Nephron (organoid): Measurements from ENCODE around the gene SLC7A4.
A peak's percentile ranks its signal among the peaks of the same experiment; 100 is the strongest.

ENCODE experiments used
- H3K27ac Mint-ChIP-seq, 3 experiments: 2 replicates each; pipeline ENCODE4 v1.8.0; 2020; ENCODE audit warnings: mixed read lengths in 3 of 3, mild to moderate bottlenecking in 2 of 3, moderate library complexity in 1 of 3
- H3K27me3 Mint-ChIP-seq: 2 replicates; pipeline ENCODE4 v1.8.0; 2021; ENCODE audit warnings: low read depth, mild to moderate bottlenecking, moderate library complexity, mixed read lengths
- H3K36me3 Mint-ChIP-seq: 2 replicates; pipeline ENCODE4 v1.8.0; 2020; ENCODE audit warnings: low read depth, mixed read lengths
- H3K4me1 Mint-ChIP-seq: 2 replicates; pipeline ENCODE4 v1.8.0; 2020; ENCODE audit warnings: mixed read lengths
- H3K4me3 Mint-ChIP-seq, 3 experiments: 2 replicates each; pipeline ENCODE4 v1.8.0; 2020; ENCODE audit warnings: mild to moderate bottlenecking in 3 of 3, mixed read lengths in 3 of 3, moderate library complexity in 2 of 3
- H3K9me3 Mint-ChIP-seq: 2 replicates; pipeline ENCODE4 v1.8.0; 2020; ENCODE audit warnings: mixed read lengths
- TF ChIP-seq, protein P1 (sequence below), 3 experiments: fragments of 200-600 bp; sonication (generic); IDR thresholded peaks; one replicate each; pipeline ENCODE4 v1.5.0; 2021; ENCODE audit warnings: antibody characterized with exemption in 3 of 3; ENCODE audit not compliant: unreplicated experiment in 3 of 3

SLC7A4 gene

DNA sequence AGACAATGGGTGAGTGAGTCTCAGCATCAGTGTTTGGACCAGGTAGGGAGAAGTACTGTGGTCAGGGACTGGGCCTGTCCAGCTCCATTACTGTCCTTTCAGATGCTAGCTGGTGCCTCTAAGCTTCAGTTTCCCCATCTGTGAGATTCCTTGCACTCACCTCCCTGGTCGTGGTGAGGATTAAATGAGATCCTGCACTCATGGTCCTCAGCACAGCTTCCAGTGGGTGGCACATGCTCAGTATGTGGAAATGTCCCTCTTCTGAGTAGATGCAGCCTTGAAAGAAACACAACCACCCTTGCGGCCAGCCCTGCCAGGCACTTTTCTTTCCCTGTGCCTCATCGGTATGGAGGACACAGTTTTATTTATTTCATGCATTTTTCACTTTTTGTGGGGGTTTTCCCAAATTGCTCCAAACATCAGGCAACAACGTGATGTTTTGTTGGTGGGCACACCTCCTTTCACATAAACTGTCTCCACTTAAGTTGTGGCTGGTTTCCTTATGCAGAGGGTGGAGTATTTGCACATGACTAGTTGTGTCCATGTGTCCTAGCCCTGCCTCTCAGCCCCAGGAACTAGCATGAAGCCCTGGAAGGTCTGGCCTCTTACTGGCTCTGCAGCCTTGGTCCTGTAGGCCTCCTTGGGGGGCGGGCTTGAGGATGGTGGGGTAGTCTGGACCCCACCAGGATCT lies 49.1 kb downstream of the SLC7A4 start:
- peaks cover 3% of the 10 kb centered on the region for H3K9me3 Mint-ChIP-seq
- TF ChIP-seq, protein P1, sequence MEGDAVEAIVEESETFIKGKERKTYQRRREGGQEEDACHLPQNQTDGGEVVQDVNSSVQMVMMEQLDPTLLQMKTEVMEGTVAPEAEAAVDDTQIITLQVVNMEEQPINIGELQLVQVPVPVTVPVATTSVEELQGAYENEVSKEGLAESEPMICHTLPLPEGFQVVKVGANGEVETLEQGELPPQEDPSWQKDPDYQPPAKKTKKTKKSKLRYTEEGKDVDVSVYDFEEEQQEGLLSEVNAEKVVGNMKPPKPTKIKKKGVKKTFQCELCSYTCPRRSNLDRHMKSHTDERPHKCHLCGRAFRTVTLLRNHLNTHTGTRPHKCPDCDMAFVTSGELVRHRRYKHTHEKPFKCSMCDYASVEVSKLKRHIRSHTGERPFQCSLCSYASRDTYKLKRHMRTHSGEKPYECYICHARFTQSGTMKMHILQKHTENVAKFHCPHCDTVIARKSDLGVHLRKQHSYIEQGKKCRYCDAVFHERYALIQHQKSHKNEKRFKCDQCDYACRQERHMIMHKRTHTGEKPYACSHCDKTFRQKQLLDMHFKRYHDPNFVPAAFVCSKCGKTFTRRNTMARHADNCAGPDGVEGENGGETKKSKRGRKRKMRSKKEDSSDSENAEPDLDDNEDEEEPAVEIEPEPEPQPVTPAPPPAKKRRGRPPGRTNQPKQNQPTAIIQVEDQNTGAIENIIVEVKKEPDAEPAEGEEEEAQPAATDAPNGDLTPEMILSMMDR (IDR thresholded peaks at IDR 0.05; ENCODE audit: unreplicated experiment in 3 of 3), result no peak
- H3K36me3 Mint-ChIP-seq, result peaks cover 19% of the 10 kb centered on the region
- H3K27me3 Mint-ChIP-seq, result peaks cover 5% of the 10 kb centered on the region
- peak overlapping the region; percentile 99 to 100 (median 99) for H3K4me3 Mint-ChIP-seq
- peak overlapping the region; percentile 45 to 83 (median 56) for H3K27ac Mint-ChIP-seq
- H3K4me1 Mint-ChIP-seq, result peaks cover 14% of the 10 kb centered on the region

DNA sequence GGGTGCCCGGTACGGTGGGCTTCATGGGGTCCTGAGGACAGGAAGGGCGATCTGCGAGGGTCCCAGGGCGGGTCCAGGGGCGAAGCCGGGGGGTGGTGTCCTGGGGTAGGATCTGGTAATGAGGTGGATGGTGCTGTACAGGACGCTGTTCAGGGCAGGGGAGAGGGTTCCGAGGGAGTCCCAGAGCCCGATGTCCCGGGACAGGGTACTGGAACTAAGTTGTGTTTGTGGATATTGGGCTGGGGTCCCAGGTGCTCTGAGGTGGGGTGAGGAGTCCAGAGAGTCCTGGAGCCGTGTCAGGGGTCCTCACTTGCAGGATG lies 49.8 kb downstream of the SLC7A4 start:
- Mint-ChIP-seq H3K27me3 (peaks cover 5% of the 10 kb centered on the region), H3K36me3 (peaks cover 13% of the 10 kb centered on the region)
- TF ChIP-seq, protein P1 (IDR thresholded peaks at IDR 0.05; ENCODE audit: unreplicated experiment in 3 of 3), result no peak

DNA sequence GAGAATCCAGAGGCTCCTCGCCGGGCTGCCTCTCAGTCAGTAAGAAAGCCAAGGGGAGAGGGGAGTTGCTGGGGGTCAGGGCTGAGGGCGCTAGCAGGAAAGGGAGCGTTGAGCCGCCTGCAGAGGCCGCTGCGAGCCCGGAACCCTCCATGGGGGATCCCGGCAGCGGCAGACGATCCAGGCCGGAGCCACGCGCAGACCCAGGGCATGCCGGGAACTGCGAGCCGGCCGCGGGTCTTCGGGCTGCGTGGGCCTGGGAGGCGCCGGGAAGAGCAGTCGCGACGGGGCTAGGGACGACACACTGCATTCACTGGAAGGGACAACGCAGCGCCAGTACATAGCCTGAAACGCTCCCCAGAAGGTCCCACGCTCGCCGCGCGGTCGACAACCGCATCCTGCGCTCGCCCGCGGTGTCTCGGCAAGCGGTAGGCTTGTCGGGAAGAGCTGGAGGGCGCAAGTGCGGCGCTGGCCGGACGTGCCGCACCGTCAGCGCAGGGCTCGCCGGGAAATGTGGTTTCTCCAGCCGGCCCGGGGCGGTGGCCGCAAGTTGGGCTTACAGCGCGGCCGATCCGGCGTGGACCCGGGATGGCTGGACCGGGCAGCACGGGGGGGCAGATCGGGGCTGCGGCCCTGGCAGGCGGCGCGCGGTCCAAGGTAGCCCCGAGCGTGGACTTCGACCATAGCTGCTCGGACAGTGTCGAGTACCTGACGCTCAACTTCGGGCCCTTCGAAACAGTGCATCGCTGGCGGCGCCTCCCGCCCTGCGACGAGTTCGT lies 50.4 kb downstream of the SLC7A4 start, which contains the start of gene LZTR1:
Gene LZTR1 (plus strand): TSS at position 511 of the 776 bp plus-strand sequence. CDS start 75 bp downstream, at position 586.
- Mint-ChIP-seq H3K4me1 (peaks cover 14% of the 10 kb centered on the region), H3K36me3 (peaks cover 12% of the 10 kb centered on the region), H3K9me3 (peaks cover 3% of the 10 kb centered on the region), H3K27me3 (peaks cover 5% of the 10 kb centered on the region), H3K27ac (peak within 1 kb of the TSS; percentile 88 to 94 (median 93)), H3K4me3 (peak within 1 kb of the TSS; percentile 99 to 100 (median 99))
- TF ChIP-seq, protein P1 (IDR thresholded peaks at IDR 0.05; ENCODE audit: unreplicated experiment in 3 of 3), result peak; percentile 21 to 52 (median 23)

More for the DNA sequence above, 49.8 kb downstream of the SLC7A4 start:
- peak overlapping the region; percentile 45 to 83 (median 56) for H3K27ac Mint-ChIP-seq
- peaks cover 3% of the 10 kb centered on the region for H3K9me3 Mint-ChIP-seq
- peaks cover 14% of the 10 kb centered on the region for H3K4me1 Mint-ChIP-seq
- peak overlapping the region; percentile 99 to 100 (median 99) for H3K4me3 Mint-ChIP-seq

DNA sequence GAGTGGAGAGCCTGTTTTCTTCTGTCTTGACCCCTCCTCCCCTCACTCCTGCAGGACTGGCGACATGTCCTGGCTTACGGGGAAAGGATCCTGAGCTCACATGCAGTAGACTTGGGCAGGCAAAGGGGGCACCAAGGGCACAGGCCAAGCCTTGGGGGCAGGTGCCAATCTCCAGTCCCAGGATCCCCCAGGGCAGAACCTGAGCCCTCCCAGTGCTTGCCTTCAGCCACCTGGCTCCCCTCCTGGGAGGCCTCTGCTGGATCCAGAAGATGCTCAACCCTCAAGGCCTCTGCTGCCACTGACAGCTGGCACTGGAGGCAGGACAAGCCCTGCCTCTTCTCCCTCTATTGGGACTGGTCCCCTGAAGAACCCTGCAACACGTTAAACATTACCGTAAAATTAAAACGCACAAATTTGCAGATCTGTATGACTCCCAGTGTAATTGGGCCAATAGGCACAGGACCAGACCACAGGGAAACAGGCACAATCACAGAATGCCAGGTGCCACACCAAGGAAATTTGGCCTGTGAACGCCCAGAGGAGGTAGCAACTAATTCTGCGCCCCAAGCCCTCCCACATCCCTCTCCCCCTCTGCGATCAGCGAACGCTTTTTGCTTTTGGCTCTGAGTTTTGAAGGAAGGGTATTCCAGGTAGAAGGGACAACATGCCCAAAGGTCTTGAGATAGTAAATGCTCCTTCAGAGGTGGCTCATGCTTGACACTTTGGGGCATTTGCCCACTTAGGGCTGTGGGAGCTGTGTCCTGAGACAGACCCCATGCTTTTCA lies 51.2 kb downstream of the SLC7A4 start:
- Mint-ChIP-seq H3K27ac (peak overlapping the region; percentile 88 to 94 (median 93)), H3K27me3 (peaks cover 5% of the 10 kb centered on the region), H3K9me3 (peaks cover 3% of the 10 kb centered on the region)

DNA sequence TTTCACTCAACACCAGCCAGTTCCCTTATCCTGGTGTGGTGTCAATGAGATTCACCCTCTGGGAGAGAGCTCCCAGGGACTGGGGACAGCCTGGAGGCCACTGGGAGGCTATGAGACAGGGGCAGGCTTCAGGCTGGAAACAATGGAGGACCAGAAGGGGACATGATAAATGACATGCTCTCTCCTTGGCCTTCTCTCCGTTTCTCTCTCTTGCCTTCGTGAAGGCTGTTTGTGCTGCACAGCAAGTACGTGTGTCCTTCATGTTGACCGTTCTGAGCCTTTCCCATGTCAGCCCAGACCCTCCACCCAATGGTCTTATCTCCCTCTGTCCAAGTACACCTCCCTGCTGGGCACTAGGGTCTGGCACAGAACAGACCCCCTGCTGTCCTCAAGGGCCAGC lies 51.8 kb downstream of the SLC7A4 start:
- Mint-ChIP-seq H3K27ac (peak overlapping the region in 1 of 3 experiments; percentile 64), H3K9me3 (peaks cover 3% of the 10 kb centered on the region), H3K36me3 (peaks cover 5% of the 10 kb centered on the region), H3K4me1 (peaks cover 14% of the 10 kb centered on the region), H3K27me3 (peaks cover 11% of the 10 kb centered on the region), H3K4me3 (peak overlapping the region; percentile 87 to 100 (median 99))
- TF ChIP-seq, protein P1 (IDR thresholded peaks at IDR 0.05; ENCODE audit: unreplicated experiment in 3 of 3), result no peak

More for the DNA sequence above, 51.2 kb downstream of the SLC7A4 start:
- Mint-ChIP-seq H3K36me3 (peaks cover 6% of the 10 kb centered on the region), H3K4me3 (peak overlapping the region; percentile 99 to 100 (median 99)), H3K4me1 (peaks cover 14% of the 10 kb centered on the region)
- TF ChIP-seq, protein P1 (IDR thresholded peaks at IDR 0.05; ENCODE audit: unreplicated experiment in 3 of 3), result no peak
